ENCODE measurements around the gene CYBC1. TPM values are rescaled to one million over a fixed set of nuclear protein-coding genes. Genes with fewer than 3 reads are reported as not detected.

CYBC1 gene
- total RNA-seq, 4 donors from 2014 or later = 17.3 to 29.8 (median 19.3) TPM

DNA sequence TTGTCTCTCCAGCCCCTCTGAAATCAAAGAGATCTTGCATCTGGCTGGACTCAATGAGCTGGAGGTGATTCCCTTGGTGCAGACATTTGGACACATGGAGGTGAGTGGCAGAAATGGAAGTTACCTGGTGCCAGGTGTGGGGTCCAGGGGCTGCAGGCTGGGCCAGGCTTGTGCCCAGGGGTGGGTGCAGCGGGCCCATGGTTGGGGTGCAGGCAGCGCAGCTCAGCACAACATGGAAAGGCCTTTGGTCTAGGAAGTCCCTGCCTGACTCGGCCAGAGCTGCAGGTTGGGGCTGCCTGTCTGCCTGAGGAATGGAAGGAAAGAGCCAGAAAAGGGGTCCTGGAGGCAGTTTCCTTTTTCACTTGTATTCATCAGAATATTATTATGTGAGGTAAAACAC is 22.0 kb downstream of the CYBC1 start:
- Histone ChIP-seq H3K27me3 (no peaks in the 10 kb centered on the region), H3K4me1 (no peaks in the 10 kb centered on the region), H3K27ac (no peak overlapping the region), H3K36me3 (peaks cover 0 to 16% of the 10 kb centered on the region in 2 donors), H3K4me3 (no peak overlapping the region), H3K9me3 (no peaks in the 10 kb centered on the region)
- in situ Hi-C loops (cut with MboI; ENCODE audit: low sequenced_read_pairs in 4 of 4) = no loop called here
- no peak for DNase-seq
- TF ChIP-seq, protein P1, sequence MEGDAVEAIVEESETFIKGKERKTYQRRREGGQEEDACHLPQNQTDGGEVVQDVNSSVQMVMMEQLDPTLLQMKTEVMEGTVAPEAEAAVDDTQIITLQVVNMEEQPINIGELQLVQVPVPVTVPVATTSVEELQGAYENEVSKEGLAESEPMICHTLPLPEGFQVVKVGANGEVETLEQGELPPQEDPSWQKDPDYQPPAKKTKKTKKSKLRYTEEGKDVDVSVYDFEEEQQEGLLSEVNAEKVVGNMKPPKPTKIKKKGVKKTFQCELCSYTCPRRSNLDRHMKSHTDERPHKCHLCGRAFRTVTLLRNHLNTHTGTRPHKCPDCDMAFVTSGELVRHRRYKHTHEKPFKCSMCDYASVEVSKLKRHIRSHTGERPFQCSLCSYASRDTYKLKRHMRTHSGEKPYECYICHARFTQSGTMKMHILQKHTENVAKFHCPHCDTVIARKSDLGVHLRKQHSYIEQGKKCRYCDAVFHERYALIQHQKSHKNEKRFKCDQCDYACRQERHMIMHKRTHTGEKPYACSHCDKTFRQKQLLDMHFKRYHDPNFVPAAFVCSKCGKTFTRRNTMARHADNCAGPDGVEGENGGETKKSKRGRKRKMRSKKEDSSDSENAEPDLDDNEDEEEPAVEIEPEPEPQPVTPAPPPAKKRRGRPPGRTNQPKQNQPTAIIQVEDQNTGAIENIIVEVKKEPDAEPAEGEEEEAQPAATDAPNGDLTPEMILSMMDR (IDR thresholded peaks at IDR 0.05 in 4 of 5, conservative IDR thresholded peaks at IDR 0.05 in 1 of 5) = no peak
- no peak for ATAC-seq
- intact Hi-C loops (cut with DNase I; ENCODE audit: low total_unique reads) = no loop called here

DNA sequence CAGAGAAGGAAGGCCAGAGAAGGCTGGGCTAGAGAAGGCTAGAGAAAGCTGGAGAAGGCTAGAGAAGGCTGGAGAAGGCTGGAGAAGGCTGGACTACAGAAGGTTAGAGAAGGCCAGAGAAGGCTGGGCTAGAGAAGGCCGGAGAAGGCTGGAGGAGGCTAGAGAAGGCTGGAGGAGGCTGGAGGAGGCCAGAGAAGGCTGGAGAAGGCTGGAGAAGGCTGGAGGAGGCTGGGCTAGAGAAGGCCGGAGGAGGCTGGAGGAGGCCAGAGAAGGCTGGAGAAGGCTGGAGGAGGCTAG is 25.7 kb downstream of the CYBC1 start:
- Histone ChIP-seq H3K36me3 (peaks cover 0 to 19% of the 10 kb centered on the region in 2 donors), H3K4me1 (no peaks in the 10 kb centered on the region), H3K4me3 (no peak overlapping the region), H3K9me3 (no peaks in the 10 kb centered on the region), H3K27me3 (no peaks in the 10 kb centered on the region), H3K27ac (no peak overlapping the region)
- intact Hi-C loops (cut with DNase I; ENCODE audit: low total_unique reads) (no loop called here), in situ Hi-C loops (cut with MboI; ENCODE audit: low sequenced_read_pairs in 4 of 4) (loop anchor here in 1 of 4 donors (5.0 kb wide), 1 partner anchor 73 kb away; no protein-coding TSS in a partner anchor)
- ATAC-seq (no peak), DNase-seq (no peak)
- TF ChIP-seq POLR2A (IDR thresholded peaks at IDR 0.05) = no peak
- TF ChIP-seq, protein P1 (IDR thresholded peaks at IDR 0.05 in 4 of 5, conservative IDR thresholded peaks at IDR 0.05 in 1 of 5) = no peak

DNA sequence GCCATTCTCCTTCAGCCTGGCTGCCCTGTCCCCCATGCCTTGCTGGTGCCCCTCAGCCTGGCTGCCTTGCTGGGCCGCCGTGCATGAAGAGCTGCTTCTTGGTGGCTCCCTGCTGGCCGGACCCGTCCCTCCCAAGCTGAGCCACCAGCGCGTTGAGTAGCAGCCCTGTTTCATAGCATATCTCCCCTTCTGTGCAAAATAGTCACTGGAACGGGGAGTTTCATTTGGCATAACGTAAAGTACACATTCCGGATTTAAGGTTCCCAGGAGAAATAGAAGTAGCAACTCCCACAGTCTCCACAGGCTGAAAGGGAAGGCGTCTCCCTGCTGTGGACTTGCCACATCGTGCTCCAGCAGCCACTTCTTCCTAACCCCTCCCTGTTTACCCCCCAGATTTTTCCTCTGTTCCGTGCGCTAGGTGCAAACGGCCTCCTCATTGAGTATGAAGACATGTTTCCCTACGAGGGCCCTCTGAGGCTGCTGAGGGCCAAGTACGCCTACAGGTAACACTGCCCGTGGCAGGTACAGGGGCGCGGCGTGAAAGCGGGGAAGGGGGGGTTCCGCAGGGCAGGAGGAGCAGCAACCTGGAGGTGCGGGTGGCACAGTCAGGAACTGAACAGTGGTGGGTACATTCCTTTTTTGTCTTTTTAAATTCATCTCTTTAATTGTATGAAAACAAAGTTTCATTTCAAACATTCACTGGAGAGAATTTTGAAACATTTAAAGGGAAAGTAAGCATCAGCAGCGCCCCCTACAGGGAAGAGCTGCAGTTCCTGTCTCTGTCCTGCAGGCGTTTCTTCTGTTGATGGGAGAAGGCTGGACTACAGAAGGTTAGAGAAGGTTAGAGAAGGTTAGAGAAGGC is 26.3 kb downstream of the CYBC1 start:
- intact Hi-C loops (cut with DNase I; ENCODE audit: low total_unique reads) = no loop called here
- Histone ChIP-seq H3K4me1 (peaks cover 3 to 5% of the 10 kb centered on the region in 2 donors), H3K27ac (peak overlapping the region in 2 of 4 donors; percentile 53 to 57), H3K36me3 (peaks cover 0 to 14% of the 10 kb centered on the region in 2 donors), H3K27me3 (no peaks in the 10 kb centered on the region), H3K9me3 (no peaks in the 10 kb centered on the region), H3K4me3 (peak overlapping the region in 1 of 4 donors; percentile 17)
- peak in 1 of 2 donors; percentile 47 for DNase-seq
- in situ Hi-C loops (cut with MboI; ENCODE audit: low sequenced_read_pairs in 4 of 4) = loop anchor here in 1 of 4 donors (5.0 kb wide), 1 partner anchor 72 kb away; no protein-coding TSS in a partner anchor
- TF ChIP-seq POLR2A (IDR thresholded peaks at IDR 0.05) = no peak
- TF ChIP-seq, protein P1 (IDR thresholded peaks at IDR 0.05 in 4 of 5, conservative IDR thresholded peaks at IDR 0.05 in 1 of 5) = peak in 2 of 5 experiments; percentile 5 to 49
- peak; percentile 55 to 72 for ATAC-seq

DNA sequence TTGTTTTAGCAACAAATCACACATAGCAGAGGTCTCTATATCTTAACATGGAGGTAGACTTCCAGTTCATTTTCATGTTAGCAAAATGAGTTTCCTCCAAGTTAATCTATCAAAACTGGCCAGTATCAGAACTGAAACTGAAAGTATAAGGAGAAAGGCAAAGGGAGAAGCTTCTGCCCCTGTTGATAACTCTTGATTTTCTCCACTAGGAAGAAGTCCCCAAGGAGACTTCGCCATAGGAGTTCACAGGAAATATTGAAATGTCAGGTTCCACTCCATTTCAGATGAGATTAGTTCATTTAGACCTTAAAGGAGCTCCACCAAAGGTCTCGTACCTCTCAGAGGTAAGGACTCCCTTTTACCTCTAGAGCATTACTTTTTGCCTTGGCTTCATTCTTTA is 31.0 kb downstream of the CYBC1 start:
- DNase-seq = no peak
- intact Hi-C loops (cut with DNase I; ENCODE audit: low total_unique reads) (loop anchor here (5.0 to 10.0 kb wide), 2 partner anchors 133 to 215 kb away; no protein-coding TSS in a partner anchor), in situ Hi-C loops (cut with MboI; ENCODE audit: low sequenced_read_pairs in 4 of 4) (loop anchor here in 1 of 4 donors (10.0 kb wide), 1 partner anchor 65 kb away; the partner anchor contains the start of gene TEX19)
- Histone ChIP-seq H3K27me3 (no peaks in the 10 kb centered on the region), H3K4me3 (peak overlapping the region in 1 of 4 donors; percentile 89), H3K27ac (no peak overlapping the region), H3K9me3 (no peaks in the 10 kb centered on the region), H3K36me3 (peaks cover 0 to 14% of the 10 kb centered on the region in 2 donors), H3K4me1 (peaks cover 16 to 19% of the 10 kb centered on the region in 2 donors)
- TF ChIP-seq POLR2A (IDR thresholded peaks at IDR 0.05) = no peak
- TF ChIP-seq, protein P1 (IDR thresholded peaks at IDR 0.05 in 4 of 5, conservative IDR thresholded peaks at IDR 0.05 in 1 of 5) = no peak
- ATAC-seq = no peak
